Islet precursor cell (in vitro differentiated cells): ENCODE results near the gene PTGES3L.

Experiments
- DNase-seq: peaks from one replicate; pipeline ENCODE4 v3.0.0-alpha.2; 2018

Gene PTGES3L

DNA sequence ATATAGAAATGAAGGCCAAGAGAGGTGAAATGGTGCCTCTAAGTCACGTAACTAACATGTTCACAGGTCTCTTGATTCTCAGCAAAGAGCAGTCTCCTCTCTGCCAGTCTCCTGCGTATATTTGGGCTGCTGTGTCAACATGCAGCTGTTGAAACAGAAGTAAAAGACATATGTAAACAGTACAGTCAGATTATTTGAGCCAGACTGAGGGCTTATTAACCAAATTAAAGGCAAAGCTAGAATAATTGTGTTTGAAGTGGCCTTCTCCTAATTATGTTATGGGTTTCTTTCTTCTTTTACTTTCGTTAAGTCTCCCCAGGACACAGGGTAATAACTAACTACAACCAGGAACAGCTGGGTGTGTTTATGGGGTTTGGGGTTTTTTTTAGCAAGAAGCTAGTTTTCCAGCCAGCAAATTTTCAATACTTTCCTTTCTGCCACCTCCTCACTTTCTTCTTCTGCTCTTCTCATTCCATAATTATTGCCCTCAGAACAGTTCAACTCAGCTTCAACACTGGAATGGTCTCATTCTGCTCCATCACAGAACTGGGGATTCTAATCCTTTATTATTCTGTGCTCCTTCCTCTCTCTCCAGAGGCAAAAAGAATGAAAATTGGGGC lies 60.9 kb downstream of the PTGES3L start:
- no peak for DNase-seq
